Upper lobe of right lung (tissue), 1 donor: Measurements from ENCODE around the gene TBC1D1. TPM values are rescaled to one million over a fixed set of nuclear protein-coding genes. Genes with fewer than 3 reads are reported as not detected.

ENCODE experiments used
- ATAC-seq: fragments of 200-7000 bp; cut with Tn5 transposase; one replicate; pipeline ENCODE4 v1.9.1; 2020; ENCODE audit warnings: mild to moderate bottlenecking, moderate library complexity
- DNase-seq: peaks from one replicate; pipeline ENCODE4 v3.0.0-alpha.2; 2020
- H3K27ac ChIP-seq: fragments of 200-600 bp; one replicate; pipeline ENCODE4 v1.8.0; 2022
- H3K27me3 ChIP-seq: fragments of 200-600 bp; one replicate; pipeline ENCODE4 v1.8.0; 2022; ENCODE audit warnings: mild to moderate bottlenecking
- H3K36me3 ChIP-seq: fragments of 200-600 bp; one replicate; pipeline ENCODE4 v1.8.0; 2022
- H3K4me1 ChIP-seq: fragments of 200-600 bp; one replicate; pipeline ENCODE4 v1.8.0; 2022
- H3K4me3 ChIP-seq: fragments of 200-600 bp; one replicate; pipeline ENCODE4 v1.8.0; 2022; ENCODE audit warnings: mild to moderate bottlenecking
- H3K9me3 ChIP-seq: fragments of 200-600 bp; one replicate; pipeline ENCODE4 v1.8.0; 2022
- CTCF ChIP-seq: fragments of 200-600 bp; IDR thresholded peaks from one replicate; pipeline ENCODE4 v1.8.0; 2022; ENCODE audit warnings: antibody characterized with exemption
- intact Hi-C: fragments of 100-400 bp; cut with DNase I; formaldehyde crosslinking; loops from one replicate; pipeline ENCODE4 v1.11.0; 2022
- total RNA-seq: library from RNA; stranded (reverse); fragmentation: NEBNext Ultra II Directional; extraction: Animal tissue kit (Norgen Biotek cat#: 25700); gene quantifications from one replicate; pipeline ENCODE4 v1.2.1, GENCODE V29; 2021
- donor health status: DM: no; HTN: yes; CAD: no; lungs with severe emphysema.

Gene TBC1D1
- total RNA-seq, 1 donor from 2014 or later = 61.9 TPM

DNA sequence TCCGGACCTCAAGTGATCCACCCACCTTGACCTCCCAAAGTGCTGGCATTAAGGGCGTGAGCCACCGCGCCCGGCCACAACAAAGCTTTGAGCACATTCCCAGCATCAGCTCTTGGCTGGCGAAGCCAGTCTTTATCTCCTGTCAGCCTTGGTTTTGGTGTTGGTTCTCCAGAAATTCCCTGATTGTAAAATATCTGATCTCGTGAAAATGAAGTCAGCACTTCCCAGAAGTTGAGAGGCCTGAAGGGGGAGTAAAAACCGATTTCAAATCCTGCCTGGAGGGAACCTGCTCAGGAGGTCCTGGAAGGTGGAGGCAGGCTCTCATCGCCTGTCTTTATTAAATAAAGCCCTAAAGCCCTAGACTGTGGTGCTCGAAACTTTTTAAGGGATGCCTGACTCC is 102.9 kb downstream of the TBC1D1 start:
- H3K27ac ChIP-seq = no peak overlapping the region
- DNase-seq = no peak
- no peaks in the 10 kb centered on the region for H3K9me3 ChIP-seq
- intact Hi-C loops = no loop called here
- H3K36me3 ChIP-seq = no peaks in the 10 kb centered on the region
- no peaks in the 10 kb centered on the region for H3K27me3 ChIP-seq
- no peak overlapping the region for H3K4me3 ChIP-seq
- no peak for TF ChIP-seq CTCF
- peaks cover 20% of the 10 kb centered on the region for H3K4me1 ChIP-seq
- ATAC-seq = no peak

- peaks cover 12% of the 10 kb centered on the region for H3K4me1 ChIP-seq
- no peaks in the 10 kb centered on the region for H3K9me3 ChIP-seq
- DNase-seq (no peak), ATAC-seq (no peak)
- H3K27ac ChIP-seq = no peak overlapping the region
- no peaks in the 10 kb centered on the region for H3K36me3 ChIP-seq
- H3K27me3 ChIP-seq = no peaks in the 10 kb centered on the region
- no peak for TF ChIP-seq CTCF
- intact Hi-C loops = no loop called here
- H3K4me3 ChIP-seq = no peak overlapping the region
Observed at GRCh38 chr4:37994569-37994968, 103.7 kb downstream of the TBC1D1 start.

- Histone ChIP-seq H3K4me3 (no peak overlapping the region), H3K4me1 (peaks cover 6% of the 10 kb centered on the region), H3K27ac (no peak overlapping the region), H3K9me3 (no peaks in the 10 kb centered on the region), H3K36me3 (no peaks in the 10 kb centered on the region), H3K27me3 (no peaks in the 10 kb centered on the region)
- TF ChIP-seq CTCF = no peak
- ATAC-seq = no peak
- intact Hi-C loops = no loop called here
- DNase-seq = no peak
Observed at GRCh38 chr4:37995299-37995821, 104.5 kb downstream of the TBC1D1 start.

GRCh38 chr4:37995981-37996775 is 105.3 kb downstream of the TBC1D1 start:
- Histone ChIP-seq H3K4me3 (no peak overlapping the region), H3K4me1 (peaks cover 3% of the 10 kb centered on the region), H3K36me3 (no peaks in the 10 kb centered on the region), H3K9me3 (no peaks in the 10 kb centered on the region), H3K27me3 (no peaks in the 10 kb centered on the region), H3K27ac (no peak overlapping the region)
- no peak for TF ChIP-seq CTCF
- no peak for DNase-seq
- intact Hi-C loops = no loop called here
- no peak for ATAC-seq

- intact Hi-C loops = no loop called here
- H3K4me3 ChIP-seq = no peak overlapping the region
- H3K27ac ChIP-seq = no peak overlapping the region
- no peaks in the 10 kb centered on the region for H3K9me3 ChIP-seq
- TF ChIP-seq CTCF = no peak
- no peak for DNase-seq
- no peaks in the 10 kb centered on the region for H3K36me3 ChIP-seq
- peaks cover 3% of the 10 kb centered on the region for H3K4me1 ChIP-seq
- no peak for ATAC-seq
- no peaks in the 10 kb centered on the region for H3K27me3 ChIP-seq
Observed at GRCh38 chr4:37998226-37998625, 107.3 kb downstream of the TBC1D1 start.
